Cortex of kidney (tissue), 1 donor: ENCODE results near the gene PTPRJ.

Source experiments
- DNase-seq: peaks from one replicate; lab custom pipeline; 2025; lab: John Stamatoyannopoulos, UW

The PTPRJ gene

DNA sequence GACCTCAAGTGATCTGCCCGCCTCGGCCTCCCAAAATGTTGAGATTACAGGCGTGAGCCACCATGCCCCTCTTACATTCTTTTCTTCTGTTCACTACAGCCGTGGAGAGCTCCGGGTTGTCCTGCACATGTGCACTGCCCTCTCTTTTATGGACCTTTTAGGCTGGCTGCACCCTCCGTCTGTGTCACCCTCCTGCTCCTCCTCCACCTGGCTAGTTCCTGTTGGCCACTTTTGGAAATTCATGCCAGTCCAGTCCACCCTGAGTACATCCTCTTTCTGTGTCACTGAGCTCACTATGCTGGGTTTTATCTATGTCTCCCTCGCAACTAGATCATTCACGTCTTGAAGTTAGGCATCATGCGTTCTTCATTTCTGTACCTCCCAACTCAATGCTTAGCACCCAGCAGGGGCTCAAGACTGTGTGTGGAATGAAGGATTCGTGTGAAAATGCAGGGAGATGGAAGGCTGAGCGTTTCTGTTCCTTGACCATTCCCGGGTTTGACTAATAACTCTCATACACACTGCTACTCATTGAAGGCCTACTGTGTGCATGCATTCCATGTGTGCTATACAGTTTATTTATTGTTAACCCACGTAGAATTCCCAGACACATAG, 60.6 kb downstream of the PTPRJ start:
- no peak for DNase-seq

DNA sequence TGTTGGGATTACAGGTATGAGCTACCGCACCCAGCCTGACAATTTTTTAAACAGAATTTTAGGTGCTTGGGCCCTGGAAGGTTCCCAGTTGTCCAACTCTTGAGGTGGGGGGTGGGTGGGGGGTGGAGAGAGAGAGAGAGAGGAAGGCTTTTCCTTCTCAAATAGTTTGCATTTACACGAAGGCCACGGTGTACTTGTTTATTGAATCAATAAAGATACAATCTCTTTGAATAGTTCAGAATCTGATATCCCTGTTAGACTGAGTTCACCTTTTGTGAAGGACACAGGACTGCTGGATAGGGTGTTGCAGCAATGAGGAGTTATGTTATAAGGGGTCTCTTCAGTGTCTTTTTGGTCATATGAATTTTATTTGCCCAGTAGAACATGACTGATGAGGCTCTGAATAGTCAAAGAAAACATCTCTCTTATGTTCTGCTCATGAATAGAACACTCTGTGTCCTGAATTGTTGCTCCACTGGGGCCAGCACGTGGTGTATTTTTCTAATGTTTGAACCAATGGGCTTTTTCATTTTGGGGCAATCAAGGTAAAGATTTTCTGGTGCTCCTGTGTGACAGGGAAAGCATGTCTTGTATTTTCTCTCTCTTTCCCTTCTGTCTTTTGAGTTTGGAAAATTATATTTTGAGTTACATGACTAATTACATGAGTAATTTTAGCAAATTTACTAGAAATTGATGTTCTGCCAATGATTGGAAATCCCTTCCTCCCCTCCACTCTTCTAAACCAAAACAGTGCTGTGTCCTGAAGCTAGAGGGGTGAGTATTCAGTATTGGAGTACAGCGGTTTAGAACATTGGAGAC, 61.7 kb downstream of the PTPRJ start:
- DNase-seq = no peak

DNA sequence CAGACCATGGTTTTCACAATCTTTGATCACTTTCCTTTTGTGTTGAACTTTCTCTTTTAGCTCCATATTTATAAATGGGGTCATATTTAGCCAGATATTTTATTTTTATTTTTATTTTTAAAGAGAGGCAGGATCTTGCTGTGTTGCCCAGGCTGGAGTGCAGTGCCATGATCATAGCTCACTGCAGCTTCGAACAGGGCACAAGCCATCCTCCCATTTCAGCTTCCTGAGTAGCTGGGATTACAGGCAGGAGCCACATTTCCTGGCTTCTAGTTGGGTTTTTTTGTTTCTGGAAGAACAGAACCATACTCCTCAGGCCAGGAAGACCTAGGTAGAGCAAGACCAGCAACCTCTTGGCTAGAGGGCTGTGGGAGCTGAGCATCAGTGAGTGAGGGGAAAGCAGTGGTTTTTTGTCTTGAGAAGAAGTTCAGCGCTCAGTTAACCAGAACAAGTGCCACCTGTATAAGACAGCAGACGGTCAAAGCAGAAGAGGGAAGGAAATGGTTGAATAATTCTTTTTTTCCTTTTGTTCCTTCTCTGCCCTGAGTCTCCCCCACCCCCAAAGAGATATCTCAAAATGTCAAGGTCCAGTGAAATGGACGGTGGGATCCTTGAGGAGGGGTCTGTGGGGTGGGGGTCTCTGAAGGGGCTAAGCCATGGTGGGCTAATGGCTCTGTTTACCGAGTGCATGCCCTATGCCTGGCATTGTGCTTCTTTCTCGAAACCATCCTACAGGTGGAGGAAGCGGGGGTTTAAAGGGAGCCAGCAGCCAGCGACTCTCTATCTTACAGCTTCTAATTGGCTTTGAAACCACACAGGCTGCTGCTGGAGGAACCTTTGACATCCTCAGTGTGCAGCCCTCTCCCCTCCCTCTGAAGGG, 63.0 kb downstream of the PTPRJ start:
- DNase-seq = no peak

DNA sequence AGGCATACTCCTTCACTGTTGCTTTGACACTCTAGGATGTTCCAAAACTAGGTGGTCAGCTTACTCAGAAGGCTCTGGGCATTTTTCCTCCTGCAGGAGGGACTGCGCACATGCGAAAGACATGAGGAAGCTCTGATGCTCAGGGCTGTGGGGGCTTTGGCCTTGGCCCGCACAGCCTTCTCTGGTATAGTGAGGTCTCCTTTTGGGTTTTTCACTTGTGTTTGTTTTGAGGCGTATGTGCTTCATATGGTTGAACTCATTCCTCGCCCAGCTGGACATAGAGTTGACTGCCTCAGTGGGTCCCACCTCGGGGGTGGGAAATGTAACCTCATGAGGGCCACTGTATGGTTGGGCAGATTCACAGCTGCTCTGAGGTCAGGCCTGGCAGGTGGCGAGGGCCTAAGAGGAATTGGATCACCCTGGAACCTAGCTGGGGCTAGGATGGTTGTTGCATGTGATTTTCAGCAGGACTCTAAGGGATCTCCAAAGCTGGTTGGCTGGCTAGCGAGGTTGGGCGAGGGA, 63.7 kb downstream of the PTPRJ start:
- DNase-seq = no peak

DNA sequence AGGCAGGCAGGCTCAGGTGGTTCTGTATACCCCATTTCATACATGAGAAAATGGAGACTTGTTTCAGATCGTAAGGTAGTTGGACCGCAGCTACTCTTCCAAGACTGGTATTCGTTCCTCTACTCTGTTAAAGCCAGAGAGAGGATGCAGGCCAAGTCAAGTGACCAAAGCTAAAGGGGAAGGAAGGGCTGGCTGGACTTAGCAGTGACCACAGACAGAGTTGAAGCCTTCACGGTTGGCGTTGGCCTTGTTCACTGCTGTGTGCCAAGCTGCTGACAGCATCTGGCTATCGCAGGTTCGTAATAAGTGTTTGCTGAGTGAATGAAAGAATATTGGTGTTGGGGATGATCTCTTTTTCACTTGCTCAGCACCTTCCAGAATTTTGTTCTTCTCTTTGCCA, 64.2 kb downstream of the PTPRJ start:
- DNase-seq = no peak

DNA sequence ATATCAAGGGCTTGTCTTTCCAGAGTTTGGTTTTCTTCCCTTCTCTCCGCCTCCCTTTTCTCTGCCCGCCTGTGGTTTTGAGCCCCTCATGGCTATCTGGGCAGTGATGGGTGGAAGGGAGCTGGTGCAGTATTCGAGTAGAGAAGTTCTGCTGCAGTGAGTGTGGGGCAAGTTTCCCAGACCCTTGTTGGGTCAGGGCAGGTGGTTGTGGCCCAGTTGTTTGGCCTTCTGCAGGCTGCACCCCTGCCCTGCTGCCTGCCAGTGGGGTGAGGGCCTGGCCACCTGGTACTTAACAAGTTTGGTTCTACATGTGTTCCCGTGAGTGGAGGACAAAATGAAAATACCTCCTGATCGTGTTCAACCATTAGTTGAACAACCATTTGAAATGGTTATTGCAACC, 65.2 kb downstream of the PTPRJ start:
- DNase-seq = no peak

DNA sequence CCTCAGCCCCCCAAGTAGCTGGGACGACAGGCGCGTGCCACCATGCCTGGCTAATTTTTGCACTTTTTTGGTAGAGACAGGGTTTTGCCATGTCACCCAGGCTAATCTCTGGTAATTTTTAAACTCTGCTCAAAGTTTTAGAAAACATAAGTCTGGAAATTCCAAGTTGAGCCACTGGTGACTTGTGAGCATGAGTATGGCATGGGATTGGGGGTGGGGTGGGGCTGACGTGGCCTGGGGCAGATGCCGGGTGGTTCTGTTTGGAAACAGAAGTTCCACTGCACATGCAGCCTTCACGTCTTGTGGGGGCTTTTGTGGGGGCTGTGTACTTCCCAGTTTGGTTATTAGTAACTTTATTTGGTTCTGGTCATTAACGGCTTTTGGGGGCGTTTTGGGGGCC, 67.3 kb downstream of the PTPRJ start:
- DNase-seq = no peak

DNA sequence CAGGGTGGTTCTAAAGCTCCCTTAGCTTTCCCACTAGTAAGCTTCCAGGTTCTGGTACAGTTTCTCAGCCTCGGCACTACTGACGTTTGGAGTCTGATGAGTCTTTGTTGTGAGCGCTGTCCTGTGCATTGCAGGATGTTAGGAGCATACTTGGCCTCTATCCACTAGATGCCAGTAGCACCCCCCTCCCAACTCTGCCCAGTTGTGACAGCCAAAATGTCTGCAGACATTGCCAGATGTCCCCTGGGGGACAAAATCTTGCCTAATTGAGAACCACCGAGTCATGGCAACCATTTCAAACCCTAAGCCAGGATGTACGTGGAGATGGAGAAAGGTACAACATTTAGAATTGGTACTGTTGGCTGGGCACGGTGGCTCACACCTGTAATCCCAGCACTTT, 68.7 kb downstream of the PTPRJ start:
- no peak for DNase-seq

DNA sequence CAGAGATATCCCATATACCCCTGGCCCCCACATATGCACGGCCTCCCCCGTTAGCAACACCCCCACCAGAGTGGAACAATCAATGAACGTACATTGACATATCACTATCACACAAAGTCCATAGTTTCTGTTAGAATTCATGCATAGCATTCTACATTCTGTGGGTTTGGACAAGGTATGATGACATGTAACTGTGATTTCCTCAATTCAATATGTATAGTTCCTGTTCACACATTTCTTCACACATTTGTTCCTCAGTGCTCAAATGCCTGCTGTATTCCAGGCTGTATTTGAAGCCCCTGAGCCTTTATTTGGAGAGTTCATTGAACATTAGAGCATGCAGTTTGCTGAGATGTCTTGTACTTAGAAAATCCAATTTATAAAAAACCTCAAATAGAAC, 69.9 kb downstream of the PTPRJ start:
- no peak for DNase-seq

DNA sequence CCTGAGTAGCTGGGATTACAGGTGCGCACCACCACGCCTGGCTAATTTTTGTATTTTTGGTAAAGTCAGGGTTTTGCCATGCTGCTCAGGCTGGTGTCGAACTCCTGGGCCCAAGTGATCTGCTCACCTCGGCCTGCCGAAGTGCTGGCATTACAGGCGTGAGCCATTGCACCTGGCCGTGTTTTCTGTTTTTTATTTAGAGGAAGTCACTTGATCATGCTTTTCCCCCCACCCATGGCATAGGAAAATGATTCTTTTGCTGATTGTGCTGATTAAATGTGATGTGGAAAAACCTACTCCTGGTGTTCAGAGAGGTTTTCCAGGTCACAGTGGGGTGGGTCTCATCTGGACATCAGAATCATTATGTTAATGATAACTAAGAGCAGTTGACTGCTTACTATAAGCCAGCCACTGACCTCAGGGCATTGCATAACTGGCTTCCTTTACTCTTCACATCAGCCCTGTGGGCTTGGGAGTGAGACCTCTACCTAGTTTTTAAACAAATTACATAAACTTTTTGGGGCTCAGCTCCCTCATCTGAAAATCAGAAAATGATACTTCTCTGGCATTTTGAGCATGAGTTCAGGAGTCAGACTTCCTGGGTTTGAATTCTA, 71.0 kb downstream of the PTPRJ start:
- DNase-seq = no peak

DNA sequence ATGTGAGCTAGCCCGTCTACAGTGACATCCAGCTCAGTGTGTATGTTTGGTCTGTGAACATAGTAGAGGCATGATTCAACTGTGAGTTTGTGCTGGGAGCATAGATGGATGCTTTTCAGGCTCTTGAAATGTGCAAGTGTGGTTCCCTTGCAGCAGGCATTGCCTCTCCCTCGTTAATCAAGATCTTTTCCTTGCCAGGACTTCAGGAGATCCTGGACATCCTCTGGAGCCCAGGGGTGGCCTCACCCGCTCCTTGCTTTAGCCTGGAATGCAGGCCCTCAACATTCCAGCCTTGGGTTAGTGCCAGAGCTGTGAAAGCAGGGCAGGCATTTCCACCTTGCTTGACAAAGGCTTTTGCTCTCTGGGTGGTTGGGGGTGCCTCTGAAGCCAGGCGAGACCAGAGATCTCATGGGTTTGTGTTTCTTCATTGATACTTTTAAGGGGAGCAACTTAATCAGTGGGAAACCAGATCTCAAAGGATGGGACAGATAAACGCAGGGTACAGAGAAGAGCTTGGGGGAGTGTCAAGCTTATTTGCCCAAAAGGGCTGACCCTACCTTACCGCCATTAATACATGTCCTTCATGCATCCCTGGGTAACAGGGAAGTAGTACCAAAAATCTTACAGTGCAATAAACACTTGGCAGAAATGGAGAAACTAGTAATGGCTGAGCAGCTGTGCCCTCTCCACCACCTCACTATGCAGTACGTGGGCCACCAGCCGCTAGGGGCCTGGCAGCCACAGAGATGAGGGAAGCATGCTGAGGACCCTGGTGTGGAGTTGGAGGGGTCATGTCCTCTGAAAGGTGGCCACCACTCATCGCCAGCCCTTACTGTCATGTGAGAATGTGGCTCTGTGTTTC, 72.1 kb downstream of the PTPRJ start:
- no peak for DNase-seq

DNA sequence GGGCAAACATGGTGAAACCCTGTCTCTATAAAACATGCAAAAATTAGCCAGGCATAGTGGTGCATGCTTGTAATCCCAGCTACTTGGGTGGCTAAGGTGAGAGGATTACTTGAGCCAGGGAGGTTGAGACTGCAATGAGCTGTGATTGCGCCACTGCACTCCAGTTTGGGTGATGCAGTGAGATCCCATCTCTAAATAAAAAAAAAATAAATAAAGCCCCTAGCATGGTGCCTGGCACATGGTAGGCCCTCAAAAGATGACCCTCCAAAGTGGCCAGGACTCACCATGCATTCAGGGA, 74.6 kb downstream of the PTPRJ start:
- DNase-seq = no peak

DNA sequence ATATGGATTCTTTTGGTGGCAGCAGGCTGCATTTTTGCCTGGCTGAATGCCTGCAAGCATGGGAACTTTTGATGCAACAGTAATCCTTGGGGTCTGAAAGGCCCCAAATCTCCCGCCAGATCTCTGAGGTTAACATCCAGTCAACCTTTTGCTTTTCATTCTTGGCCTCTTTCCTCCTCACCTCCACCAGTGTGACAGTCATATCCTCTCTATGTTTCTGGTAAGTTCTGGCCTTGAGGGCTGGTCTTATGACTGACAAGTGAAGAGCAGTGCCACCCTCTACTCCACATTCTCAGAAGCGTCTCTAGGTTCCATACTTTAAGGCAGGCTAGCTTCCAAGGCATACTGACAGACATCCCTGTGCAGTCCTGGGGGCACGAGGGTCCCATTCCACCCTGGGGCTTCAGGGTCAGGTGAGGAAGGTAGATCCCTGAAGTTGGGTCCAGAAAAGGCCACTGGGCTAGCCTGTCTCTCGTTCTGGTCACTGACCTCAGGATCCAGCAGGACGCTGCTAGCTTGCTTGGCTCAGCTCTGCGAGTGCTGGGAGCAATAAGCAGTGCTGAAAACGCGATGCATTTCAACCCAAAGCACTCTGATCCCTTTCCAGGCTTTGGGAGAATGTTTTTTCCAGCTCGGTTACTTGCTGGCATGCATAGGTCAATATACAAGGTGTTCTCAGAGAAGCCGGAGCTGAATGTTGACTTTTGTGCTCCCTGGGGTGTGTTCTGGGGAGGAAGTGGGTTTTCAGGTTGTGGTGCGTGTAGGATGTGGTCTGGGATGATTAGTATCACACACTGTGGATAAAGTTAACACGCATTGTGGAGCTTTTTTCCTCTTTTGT, 75.2 kb downstream of the PTPRJ start:
- no peak for DNase-seq

DNA sequence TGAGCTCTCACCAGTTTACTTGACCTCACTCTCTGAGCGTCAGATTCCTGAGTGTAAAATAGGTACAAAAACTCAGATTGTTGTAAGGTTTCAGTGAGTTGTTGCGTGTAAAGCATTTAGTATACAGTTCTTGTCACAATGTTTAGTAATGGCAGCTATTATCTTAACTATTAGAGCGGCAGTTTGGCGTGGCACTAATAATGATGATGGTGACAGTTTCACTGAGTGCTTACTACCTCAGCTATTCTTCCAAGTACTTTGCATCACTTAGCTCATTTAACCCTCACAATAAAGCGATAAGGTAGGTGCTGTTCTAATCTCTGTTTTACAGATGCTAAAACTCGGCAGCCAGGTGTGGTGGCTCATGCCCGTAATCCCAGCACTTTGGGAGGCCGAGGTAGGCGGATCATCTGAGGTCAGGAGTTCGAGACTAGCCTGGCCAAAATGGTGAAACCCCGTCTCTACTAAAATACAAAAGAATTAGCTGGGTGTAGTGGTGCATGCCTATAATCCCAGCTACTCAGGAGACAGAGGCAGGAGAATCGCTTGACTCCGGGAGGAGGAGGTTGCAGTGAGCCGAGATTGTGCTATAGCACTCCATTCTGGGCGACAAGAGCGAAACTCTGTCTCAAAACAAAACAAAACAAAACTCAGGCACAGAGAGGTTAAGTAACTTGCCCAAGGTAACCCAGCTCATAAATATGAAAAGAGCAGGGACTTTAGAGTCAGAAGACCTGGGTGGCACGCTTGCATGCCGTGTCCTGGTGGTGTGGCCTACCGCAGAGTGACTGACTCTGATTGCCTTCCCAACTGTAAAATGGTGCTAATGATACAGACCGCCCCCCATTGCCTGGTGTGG, 76.2 kb downstream of the PTPRJ start:
- no peak for DNase-seq

DNA sequence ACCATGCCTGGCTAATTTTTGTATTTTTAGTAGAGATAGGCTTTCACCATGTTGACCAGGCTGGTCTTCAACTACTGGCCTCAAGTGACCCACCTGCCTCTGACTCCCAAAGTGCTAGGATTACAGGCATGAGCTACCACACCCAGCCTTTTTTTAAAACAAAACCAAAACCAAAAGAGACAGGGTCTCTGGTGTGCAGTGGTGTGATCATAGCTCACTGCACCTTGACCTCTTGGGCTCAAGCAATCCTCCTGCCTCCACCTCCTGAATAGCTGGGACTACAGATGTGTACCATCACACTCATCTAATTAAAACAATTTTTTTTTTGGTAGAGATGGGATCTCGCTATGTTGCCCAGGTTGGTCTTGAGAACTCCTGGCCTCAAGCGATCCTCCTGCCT, 77.7 kb downstream of the PTPRJ start:
- no peak for DNase-seq

DNA sequence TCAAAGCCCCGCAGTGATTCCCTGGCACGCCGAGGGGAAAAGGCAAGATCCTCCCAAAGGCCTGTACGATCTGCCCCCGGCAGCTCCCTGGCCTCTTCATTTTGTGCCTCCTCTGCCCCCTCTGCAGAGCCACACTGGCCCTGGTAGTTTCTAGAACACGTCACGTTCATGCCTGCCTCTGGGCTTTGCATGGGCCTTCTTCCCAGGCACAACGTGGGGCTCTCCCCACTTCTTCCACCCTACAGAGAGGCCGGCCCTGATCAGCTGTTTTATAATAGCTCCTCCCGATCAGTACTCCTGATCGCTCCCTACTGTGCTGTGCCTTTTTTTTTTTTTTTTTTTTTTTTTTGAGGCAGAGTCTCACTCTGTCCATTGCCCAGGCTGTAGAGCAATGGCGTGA, 78.4 kb downstream of the PTPRJ start:
- DNase-seq = no peak

DNA sequence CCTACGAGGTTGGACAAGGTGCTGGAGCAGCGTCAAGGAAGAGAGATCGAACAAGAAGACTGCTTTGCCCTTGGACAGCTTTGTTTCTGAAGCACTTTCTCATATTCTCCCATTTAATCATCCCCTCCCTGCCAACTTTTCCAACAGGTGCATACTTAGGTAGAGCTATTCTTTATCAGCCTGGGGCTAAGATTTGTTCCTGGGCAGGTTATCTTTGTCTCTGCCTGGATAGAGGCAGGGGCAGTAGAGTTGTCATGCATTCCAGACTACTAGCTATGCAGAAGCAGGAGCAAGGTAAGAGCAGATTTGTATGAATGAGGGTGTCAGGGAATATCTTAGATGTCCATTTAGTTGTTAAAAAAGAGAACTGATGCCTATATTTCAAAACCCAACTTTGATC, 82.3 kb downstream of the PTPRJ start:
- DNase-seq = no peak

DNA sequence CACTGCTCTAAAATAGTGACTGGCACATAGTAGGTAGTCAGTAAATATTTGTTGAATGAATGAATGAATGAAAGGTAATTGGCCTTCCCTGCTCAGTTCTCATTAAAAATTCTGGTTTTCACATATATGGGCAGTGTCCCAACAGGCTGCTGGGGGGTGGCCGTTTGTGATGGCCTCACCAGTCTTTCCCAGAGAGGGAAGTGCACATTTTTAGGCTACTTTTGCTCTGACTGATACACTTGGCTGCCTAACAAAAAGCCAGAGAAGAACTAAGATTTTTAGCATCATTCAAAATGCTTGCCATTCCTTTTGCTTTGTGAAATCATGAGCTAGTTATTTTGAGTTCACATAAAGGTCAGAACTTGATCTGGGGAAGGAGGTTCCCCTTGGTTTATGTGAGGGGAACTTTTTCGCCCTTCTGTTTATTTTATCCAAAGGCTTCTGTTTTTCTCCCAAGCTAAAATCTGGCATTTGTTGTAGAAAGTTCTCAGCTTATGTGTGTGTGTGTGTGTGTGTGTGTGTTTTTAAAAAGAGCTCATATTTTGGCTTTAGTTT, 83.1 kb downstream of the PTPRJ start:
- DNase-seq = no peak

DNA sequence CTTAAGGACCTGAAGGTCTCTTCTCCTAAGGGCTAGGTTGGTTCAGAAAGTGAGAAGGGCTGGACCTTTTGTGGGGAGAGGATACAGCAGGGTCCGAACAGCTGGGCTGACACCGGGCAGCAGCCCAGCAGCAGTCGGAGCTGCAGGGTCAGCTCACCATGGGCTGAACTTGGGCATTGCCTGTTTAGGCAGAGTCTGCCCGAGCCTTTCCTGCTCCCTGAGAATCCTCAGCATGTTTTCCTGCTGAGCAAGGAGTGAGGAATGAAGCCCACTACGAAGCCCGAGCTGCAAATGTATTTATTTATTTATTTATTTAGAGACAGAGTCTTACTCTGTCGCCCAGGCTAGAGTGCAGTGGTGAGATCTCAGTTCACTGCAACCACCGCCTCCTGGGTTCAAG, 83.9 kb downstream of the PTPRJ start:
- DNase-seq = no peak
